Central memory CD4-positive, alpha-beta T cell (primary cell): Measurements from ENCODE around the gene GAK.

Experiments
- DNase-seq: peaks from one replicate; pipeline ENCODE4 v3.0.0; 2022

Gene GAK

DNA sequence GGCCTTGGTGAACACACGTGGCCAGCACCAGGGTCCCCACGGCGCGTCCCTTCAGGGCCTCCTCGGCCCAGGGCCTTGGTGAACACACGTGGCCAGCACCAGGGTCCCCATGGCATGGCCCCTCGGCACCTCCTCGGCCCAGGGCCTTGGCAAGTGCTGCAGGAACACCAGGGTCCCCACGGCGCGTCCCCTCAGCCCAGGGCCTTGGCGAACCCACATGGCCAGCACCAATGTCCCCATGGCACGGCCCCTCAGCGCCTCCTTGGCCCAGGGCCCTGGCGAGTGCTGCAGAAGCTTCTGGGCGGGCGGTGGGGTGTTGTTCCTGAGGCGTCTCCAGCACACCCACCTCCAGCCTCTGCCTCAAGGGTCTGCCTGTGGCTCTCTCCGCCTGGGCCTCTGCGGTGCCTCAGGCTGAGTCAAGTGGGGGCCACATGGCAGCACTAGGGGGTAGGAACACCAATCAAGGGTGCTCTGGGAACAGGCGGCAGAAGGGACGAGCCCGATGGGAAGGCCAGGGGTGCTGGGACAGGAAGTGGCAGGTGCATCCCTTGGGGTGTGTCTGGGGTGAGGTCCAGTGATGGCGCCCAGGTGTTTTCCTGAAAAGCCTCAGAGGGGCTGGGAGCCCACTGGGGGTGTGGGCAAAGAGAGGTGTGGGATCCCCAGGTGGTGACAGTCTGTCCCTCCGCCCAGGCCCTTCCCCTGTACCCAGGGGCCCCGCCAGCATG lies 64.4 kb downstream of the GAK start:
- DNase-seq: no peak

GRCh38 chr4:866761-867390 lies 65.2 kb downstream of the GAK start:
- DNase-seq: no peak

DNA sequence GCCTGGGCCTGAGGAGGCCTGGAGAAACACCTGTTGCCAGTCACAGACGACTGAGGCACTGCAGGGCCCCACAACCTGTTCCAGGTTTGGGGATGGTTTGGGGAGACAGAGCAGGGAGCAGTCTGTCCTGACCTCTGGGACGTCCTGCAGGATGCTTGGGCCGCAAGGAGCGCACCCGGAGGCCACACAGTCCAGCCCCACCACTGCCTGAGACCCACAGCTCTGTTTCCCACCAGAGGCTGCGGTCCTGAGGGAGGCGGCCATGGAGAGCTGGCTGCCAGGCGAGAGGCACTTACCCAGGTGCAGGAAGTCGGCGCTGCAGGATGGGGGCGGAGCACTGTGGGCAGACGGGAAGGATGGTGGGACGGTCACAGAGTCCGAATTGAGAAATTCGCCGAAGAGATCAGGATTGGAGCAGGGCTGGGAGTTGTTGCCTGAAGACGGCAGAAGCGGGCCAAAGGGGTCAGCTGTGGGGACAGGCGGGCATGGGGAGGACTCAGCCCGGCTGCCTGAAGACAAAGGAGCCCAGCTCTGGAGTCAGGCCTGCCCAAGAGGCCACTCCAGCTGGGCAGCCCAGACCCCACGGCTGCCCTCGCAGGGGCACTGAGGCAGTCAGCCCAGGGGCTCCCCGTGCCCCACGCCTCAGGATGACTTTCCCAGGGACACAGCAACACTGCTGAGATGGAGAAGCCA lies 65.9 kb downstream of the GAK start:
- no peak for DNase-seq

DNA sequence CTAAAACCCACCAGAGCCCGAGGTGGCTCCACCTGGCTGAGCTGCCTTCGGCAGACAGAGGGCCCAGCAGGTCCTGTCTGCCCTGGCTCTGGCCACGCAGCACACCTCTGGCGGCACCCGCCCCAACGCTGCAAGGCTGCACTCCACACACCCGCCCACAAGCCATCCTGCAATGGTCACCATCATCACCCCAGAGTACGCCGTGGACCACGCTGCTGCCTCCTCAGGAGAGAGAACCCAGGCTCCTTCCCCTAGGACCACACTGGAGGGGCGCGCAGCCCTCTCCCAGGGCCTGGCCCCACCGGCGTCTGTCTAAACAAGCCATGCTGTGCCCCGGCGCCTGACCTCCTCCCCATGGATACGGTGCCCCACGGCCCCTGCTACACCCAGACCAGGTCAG lies 66.5 kb downstream of the GAK start:
- no peak for DNase-seq

DNA sequence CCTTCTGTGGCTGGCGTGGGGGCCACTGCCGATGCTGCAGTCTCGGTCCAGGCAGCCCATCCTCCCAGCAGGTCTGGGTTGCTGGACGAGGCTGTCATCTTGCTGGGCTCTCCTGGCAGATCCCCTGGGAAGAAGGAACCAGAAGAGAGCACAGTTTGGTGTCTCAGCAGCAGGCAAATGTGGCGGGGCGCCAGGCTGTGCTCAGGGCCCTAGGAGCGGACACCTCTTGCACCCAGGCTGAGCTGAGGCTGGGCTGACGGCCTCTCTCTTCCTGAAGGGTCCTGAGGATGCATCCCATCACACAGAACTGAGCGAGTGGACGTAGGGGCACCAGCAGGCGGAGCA lies 67.0 kb downstream of the GAK start:
- DNase-seq: no peak

GRCh38 chr4:864456-865120 lies 67.5 kb downstream of the GAK start:
- no peak for DNase-seq

DNA sequence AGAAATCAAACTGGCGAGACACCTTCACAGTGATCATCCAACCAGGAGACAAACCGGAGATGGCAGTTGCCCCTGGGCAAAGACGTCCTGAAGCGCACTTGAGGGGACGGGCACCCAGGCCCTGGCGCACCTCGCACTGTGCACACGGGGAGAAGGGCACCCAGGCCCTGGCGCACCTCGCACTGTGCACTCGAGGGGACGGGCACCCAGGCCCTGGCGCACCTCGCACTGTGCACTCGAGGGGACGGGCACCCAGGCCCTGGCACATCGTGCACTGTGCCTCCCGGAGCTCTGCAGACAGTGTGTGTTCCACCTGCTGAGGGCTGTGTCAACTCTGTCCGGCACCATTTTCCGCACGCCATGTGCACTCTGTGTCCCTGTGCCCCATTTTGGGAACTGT lies 71.6 kb downstream of the GAK start:
- DNase-seq: no peak

- no peak for DNase-seq
Measured at GRCh38 chr4:859496-859895, 72.6 kb downstream of the GAK start.

DNA sequence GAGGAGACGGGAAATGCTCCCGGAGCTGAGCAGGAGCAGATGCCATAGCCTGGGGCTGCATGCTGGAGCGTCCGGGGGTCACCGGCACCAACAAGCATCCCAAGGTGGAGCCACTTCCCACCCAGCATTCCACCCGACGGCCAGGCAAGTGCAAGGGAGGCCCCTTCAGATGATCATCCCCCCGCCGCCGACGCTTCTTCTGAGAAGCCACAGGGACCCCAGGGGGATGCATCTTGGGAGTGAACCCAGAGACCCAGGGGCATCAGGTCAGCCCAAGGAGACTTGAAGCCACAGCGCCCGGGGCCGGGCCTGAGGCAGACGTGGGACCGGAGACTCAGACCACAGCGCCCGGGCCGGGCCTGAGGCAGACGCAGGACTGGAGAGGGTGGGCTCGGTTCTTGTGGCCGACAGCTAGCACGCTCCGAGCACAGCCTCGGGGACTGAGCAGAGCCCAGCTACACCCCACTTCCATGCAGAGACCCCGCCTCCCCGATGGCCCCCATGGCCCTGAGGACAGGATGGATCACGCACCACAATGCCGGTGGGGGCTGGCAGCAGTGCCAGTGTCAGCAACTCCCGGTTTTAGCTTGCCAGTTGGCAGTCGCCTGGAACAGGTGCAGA lies 73.2 kb downstream of the GAK start:
- DNase-seq: no peak

GRCh38 chr4:858041-858481 lies 74.1 kb downstream of the GAK start:
- DNase-seq: no peak

DNA sequence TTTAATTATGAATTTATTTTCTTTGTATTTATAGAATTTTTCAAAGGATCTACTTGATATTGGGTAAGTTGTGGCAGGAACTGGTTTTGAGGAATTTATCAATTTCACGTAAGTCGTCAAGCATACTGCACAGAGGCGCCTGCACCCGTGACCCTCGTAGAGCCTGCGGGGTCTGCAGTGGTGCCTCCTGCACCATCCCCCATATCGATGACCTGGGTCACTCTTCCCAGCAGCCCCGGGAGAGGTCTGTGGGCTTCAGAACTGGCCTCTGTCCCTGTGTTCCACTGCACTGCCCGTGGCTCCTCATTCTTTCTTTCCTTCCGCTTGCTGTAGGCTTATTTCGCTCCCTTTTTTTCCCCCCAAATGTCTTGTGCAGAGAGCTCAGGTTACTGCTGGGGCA lies 74.7 kb downstream of the GAK start:
- no peak for DNase-seq

GRCh38 chr4:856225-856901 lies 75.8 kb downstream of the GAK start:
- DNase-seq: no peak

GRCh38 chr4:855880-856224 lies 76.3 kb downstream of the GAK start:
- DNase-seq: no peak

DNA sequence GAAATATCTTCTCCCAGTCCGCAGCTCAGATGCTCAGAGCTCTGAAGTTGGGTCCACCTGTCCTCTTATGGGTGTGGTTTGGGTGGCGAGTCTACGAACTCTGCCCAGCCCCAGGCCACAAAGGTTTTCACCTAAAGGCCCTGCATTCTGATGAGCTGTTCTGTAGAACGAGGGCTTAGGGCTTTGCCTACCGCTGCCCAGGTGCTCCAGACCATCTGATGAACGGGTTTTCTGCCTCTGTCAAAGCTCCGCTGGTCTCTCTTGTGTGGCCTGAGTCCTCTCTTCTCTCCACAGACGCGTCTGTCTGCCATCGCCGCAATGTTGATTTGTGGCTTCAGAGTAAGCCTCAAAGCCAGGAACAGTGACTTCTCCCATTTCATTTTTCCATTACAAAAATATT lies 77.8 kb downstream of the GAK start:
- no peak for DNase-seq

DNA sequence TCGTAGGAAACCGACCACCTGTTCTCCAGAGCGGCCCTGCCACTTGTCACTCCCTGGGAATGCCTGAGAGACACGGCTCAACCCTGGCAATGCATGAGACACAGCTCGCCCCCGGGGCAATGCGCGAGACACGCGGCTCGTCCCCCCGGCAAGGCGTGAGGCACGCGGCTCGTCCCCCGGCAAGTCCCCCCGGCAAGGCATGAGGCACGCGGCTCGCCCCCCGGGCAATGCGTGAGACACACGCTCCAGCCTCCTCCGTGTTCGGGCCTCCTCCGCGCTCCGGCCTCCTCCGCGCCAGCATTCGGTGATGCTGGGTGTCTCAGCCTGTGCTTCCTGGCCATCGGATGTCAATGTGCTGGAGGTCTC lies 78.7 kb downstream of the GAK start:
- no peak for DNase-seq

GRCh38 chr4:851701-852430 lies 80.2 kb downstream of the GAK start:
- no peak for DNase-seq

DNA sequence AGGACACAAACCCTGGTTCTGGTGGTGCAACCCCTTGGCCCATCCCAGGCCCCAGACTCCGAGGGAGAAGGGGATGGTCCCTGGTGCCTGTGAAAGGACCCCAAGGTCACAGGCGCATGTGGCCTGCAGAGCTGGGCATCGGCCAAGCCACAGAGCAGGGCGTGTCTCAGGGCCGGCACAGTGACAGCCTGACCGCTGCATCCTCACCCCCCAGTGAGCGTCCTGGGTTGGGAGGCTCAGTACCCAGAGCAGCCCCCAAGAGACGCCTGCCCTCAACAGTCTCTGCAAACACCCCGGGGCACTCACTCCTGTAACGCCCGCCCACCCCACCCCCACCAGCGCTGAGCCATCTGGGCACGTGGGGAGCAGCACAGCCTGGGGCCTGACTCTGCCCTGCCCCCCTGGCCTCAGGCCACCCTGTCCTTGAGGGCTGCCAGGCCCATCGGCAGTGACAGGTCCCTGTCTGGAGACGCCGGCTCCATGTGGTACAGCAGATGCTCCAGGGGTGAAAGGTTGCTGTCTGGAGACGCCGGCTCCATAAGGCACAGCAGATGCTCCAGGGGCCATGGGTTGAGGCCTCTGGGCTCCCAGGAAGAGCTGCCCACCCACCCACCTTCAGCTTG lies 81.7 kb downstream of the GAK start:
- no peak for DNase-seq

GRCh38 chr4:849478-850175 lies 82.5 kb downstream of the GAK start:
- DNase-seq: no peak

DNA sequence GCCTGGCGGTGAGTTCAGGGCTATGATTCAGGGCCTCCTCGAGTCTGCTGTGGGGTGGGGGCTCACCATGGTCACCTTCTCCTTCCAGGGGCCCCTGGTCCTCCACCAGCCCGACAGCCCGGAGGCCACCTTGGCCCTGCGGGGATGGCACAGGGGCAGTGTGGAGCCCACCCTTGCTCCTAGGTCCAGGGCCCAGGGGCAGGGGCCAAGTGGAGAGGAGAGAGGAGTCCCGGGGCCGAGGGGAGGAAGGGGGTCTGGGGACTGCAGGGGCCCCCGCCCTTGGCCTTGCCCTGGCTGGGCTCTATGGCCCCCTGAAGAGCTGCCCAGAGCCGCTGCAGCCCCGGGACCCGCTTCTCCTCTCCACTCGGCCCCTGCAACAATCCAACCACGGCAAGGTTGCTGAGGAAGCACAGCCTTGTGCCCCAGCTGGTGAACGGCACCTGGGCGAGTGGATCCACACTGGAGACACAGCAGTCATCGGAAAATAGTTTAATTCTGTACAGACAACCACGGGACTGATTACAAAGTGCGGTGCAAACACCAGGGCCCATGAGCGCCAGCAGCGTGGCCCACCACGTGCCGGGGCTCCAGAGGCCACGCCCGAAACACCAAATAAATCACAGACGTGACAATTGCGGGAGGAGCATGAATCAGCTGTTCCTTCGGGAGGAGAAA lies 83.2 kb downstream of the GAK start:
- DNase-seq: no peak

GRCh38 chr4:848307-848691 lies 83.8 kb downstream of the GAK start:
- DNase-seq: no peak
